RWPE2 (cell line): ENCODE measurements around the gene KRT83.
A peak's percentile ranks its signal among the peaks of the same experiment; 100 is the strongest.
"Not testable (repeated sequence)": the region's sequence is repeated elsewhere in the genome, so short reads cannot be mapped to it uniquely, and the experiment has no call there.

ENCODE experiments used
- ATAC-seq: fragments of 200-7000 bp; cut with Tn5 transposase; 3 replicates; pipeline ENCODE4 v1.9.1; 2021; ENCODE audit warnings: low read depth
- DNase-seq: peaks from one replicate; pipeline ENCODE4 v3.0.0-alpha.2; 2020; ENCODE audit warnings: low spot score
- H3K27ac ChIP-seq: fragments of 450-650 bp; 2 replicates; pipeline ENCODE4 v1.5.1; 2017; ENCODE audit warnings: mild to moderate bottlenecking; ENCODE audit not compliant: poor library complexity, severe bottlenecking
- H3K27me3 ChIP-seq: fragments of 250-450 bp; sonication (Bioruptor Pico); 2 replicates; pipeline ENCODE4 v1.5.1; 2021; ENCODE audit warnings: mild to moderate bottlenecking, moderate library complexity; ENCODE audit not compliant: insufficient read depth, poor library complexity, severe bottlenecking
- H3K36me3 ChIP-seq: fragments of 250-450 bp; sonication (Bioruptor Pico); 2 replicates; pipeline ENCODE4 v1.5.1; 2020; ENCODE audit warnings: low read depth, mild to moderate bottlenecking, moderate library complexity
- H3K4me1 ChIP-seq: fragments of 250-450 bp; sonication (Bioruptor Pico); 2 replicates; pipeline ENCODE4 v1.5.1; 2021; ENCODE audit warnings: mild to moderate bottlenecking, moderate library complexity; ENCODE audit not compliant: insufficient read depth, poor library complexity, severe bottlenecking
- H3K4me3 ChIP-seq: fragments of 250-450 bp; sonication (Bioruptor Pico); 2 replicates; pipeline ENCODE4 v1.5.1; 2021; ENCODE audit warnings: mild to moderate bottlenecking, moderate library complexity; ENCODE audit not compliant: severe bottlenecking
- H3K9me3 ChIP-seq: fragments of 250-450 bp; sonication (Bioruptor Pico); 2 replicates; pipeline ENCODE4 v1.5.1; 2021; ENCODE audit warnings: mild to moderate bottlenecking, moderate library complexity; ENCODE audit not compliant: severe bottlenecking
- CTCF ChIP-seq: fragments of 450-650 bp; IDR thresholded peaks from one replicate; pipeline ENCODE4 v1.5.1; 2017; ENCODE audit warnings: mild to moderate bottlenecking, moderate library complexity; ENCODE audit not compliant: poor library complexity, severe bottlenecking

KRT83 gene

GRCh38 chr12:52294803-52295202 lies 26.4 kb downstream of the KRT83 start:
- TF ChIP-seq CTCF = no peak
- Histone ChIP-seq H3K27me3 (no peaks in the 10 kb centered on the region), H3K4me3 (no peak overlapping the region), H3K9me3 (no peaks in the 10 kb centered on the region), H3K4me1 (no peaks in the 10 kb centered on the region), H3K36me3 (no peaks in the 10 kb centered on the region), H3K27ac (no peak overlapping the region)
- ATAC-seq (no peak), DNase-seq (no peak)

GRCh38 chr12:52293926-52294325 lies 27.3 kb downstream of the KRT83 start:
- no peak for TF ChIP-seq CTCF
- ATAC-seq = no peak
- Histone ChIP-seq H3K9me3 (no peaks in the 10 kb centered on the region), H3K27me3 (no peaks in the 10 kb centered on the region), H3K4me1 (no peaks in the 10 kb centered on the region), H3K4me3 (no peak overlapping the region), H3K27ac (no peak overlapping the region), H3K36me3 (no peaks in the 10 kb centered on the region)
- DNase-seq = no peak

GRCh38 chr12:52291267-52291935 lies 29.8 kb downstream of the KRT83 start, which contains the start of gene KRT81:
Gene KRT81 (minus strand): TSS chr12:52291534. CDS start chr12:52291465, 69 bp downstream.
- H3K27me3 ChIP-seq = no peaks in the 10 kb centered on the region
- H3K27ac ChIP-seq = no peak within 1 kb of the TSS
- peaks cover 4% of the 10 kb centered on the region for H3K4me1 ChIP-seq
- no peaks in the 10 kb centered on the region for H3K36me3 ChIP-seq
- DNase-seq (peak; percentile 23), ATAC-seq (no peak)
- no peak for TF ChIP-seq CTCF
- no peaks in the 10 kb centered on the region for H3K9me3 ChIP-seq
- no peak within 1 kb of the TSS for H3K4me3 ChIP-seq

- H3K27me3 ChIP-seq, H3K36me3 ChIP-seq, H3K27ac ChIP-seq, H3K9me3 ChIP-seq, DNase-seq, H3K4me1 ChIP-seq, ATAC-seq, H3K4me3 ChIP-seq: not testable (repeated sequence)
These were observed 30.6 kb downstream of the KRT83 start for GRCh38 chr12:52290483-52291134.

- not testable (repeated sequence) for H3K36me3 ChIP-seq, H3K9me3 ChIP-seq, H3K27me3 ChIP-seq
- H3K4me3 ChIP-seq = peak overlapping the region; percentile 15
- H3K4me1 ChIP-seq = peaks cover 23% of the 10 kb centered on the region
- peak; percentile 36 for DNase-seq
- peak; percentile 37 for ATAC-seq
- H3K27ac ChIP-seq = peak overlapping the region; percentile 99
These were observed 33.1 kb downstream of the KRT83 start for GRCh38 chr12:52287816-52288805.
